ENCODE measurements around the gene TMEM242.
"Not testable (repeated sequence)": the region's sequence is repeated elsewhere in the genome, so short reads cannot be mapped to it uniquely, and the experiment has no call there.

The TMEM242 gene

DNA sequence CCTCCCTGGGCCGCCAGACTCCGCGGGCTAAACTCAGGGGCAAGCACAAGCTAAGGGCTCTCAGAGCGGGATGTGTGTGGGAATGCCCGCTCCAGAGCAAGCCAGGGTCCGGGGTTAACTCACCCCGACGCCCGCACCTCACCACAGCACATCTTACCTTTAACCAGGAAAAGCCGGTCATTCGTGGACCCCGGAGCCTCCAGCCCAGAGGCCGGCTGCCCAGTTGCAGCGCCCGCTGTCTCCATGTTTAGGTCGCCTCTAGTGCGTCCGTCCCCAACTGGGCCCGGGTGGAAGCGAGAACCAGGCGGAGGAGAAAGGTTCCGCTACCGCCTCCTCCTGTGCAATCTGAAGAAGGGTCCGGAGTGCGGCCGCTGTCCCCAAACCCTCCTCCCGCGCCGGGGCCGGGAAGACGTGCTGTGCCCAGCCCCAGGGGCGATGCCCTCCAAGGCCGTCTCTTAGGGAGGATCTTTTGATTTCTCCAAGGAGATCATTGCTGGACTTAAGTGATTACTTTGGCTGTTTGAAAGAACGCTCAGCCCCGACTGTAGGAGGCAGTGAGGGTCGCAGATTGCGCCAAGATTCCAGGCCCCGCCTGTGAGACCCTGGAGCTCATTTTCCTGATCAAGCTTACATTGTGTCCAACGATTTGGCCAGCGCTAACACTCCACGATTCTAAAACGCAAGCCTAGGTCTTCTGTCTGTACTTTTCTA, at the start of gene TMEM242:
TSS of gene TMEM242 (minus strand) at position 265 of the 711 bp plus-strand sequence. CDS start at position 245, 20 bp downstream.
- DNase-seq (ENCODE audit: low read depth) = peak; percentile 84

DNA sequence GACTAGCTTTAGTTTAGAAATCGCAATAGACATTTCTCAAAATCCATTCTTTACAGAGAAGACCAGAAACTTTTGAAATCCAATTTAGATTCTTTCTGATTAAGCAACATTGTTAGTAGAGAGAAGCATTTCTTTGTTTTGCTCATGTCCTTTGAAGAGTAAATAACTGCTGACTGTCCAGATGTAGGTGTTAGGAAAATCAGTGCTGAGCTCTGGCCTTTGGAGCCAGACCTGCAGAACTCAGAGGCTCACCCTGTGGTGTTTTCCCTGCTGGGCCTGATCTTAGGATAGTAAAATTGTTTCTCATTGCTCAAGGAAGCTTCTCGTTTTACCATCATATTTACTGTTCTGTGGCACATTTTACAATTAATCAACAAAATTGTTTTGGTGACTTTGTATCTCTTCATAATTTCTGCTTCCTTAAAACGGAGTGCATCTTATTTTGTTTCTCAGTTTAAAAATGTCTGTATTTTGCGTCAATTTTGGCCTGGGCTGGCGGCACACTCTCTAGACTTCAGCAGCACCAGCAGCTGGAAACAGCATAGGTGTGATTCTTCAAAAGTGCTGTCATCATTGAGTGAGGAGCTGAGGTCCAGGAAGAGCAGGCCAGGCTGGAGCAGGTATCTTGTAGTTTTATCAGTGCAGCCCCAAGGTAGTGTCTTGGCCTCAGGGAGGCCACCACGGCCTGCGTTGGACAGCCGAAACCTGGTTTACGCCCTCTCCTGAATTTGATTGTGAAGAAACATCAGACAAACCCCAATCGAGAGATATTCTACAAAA, 49.4 kb upstream of the TMEM242 start:
- no peak for DNase-seq (ENCODE audit: low read depth)

DNA sequence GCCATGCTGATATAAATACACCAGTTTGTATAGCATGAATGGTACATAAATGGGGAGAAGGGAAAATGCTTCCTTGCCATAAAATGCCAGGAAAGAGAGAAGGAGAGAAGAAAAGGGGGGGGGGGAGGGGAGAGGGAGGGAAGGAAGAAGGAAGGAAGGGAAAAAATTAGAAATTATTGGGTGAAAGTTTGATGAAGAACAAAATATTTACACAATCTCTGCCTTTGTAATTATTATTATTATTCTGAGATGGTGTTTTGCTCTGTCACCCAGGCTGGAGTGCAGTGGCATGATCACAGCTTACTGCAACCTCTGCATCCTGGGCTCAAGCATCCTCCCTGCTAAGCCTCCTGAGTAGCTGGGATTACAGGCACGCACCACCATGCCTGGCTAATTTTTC, 47.4 kb upstream of the TMEM242 start:
- no peak for DNase-seq (ENCODE audit: low read depth)

DNA sequence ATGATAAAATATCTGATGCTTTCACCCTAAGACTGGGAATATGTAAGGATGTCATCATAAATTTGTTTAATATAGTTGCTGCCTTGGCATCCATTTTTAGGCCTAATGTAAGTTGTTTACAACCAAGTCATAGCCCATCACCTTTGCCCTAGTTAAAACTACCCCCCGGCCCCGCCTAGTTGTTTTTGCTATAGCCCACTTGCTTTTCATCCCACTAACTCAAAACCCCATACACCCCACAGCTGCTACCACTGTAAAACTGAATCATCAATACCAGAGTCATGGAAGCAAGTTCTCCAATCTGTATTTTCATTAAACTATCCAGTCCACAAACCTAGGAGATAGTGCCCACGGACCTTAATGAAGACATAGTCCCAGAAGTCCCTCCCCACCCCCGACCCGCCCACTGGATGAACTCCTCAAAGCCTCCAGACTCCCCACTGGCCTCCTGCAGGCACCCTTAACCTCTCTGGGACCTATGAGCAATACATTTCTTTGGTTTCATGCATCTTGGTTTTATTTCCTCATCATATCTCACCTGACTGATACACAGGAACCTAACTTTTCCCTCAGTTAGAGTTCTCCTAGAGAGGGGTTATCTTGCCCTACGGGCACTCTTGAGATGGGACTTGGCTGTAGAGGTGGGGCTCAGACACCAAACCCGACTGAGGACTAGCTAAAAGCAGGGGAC, 45.2 kb upstream of the TMEM242 start:
- DNase-seq (ENCODE audit: low read depth) = no peak

DNA sequence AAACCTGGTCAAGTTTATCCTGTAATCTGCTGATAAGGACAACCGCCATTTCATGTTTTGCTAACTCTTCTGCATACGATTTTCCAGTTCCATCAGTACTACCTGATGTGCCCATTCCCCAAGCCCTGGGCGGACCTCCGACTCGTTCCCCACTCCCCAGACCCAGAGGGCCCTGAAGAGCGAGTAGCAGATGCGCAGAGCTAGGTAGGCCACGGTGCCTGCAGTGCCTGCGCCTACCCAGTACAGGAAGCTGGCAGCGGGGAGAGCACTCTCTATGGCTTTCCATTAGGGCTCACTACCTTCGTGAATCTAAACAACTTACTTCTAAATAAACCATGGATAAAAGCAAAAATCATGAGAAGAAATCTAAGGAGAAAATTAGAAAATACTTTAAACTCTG, 43.3 kb upstream of the TMEM242 start:
- DNase-seq (ENCODE audit: low read depth) = no peak

DNA sequence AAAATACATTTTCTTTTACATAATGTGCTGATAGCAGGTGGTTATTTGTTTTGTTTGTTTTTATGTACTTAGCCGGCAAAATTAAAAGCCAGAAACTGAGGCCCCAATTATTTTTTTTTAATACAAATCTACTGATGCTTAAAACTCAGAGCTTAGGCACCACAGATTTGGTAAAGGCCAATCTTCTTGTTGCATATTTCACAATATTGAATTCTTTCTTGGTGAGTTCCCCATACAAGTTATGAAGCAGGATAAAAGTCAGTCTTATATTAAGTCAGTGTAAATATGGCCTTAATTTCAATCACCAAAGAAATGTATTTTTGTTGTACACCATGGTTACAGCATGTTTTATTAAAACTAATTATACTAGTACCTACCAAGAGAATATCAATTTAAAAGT, 41.4 kb upstream of the TMEM242 start:
- DNase-seq (ENCODE audit: low read depth) = no peak

DNA sequence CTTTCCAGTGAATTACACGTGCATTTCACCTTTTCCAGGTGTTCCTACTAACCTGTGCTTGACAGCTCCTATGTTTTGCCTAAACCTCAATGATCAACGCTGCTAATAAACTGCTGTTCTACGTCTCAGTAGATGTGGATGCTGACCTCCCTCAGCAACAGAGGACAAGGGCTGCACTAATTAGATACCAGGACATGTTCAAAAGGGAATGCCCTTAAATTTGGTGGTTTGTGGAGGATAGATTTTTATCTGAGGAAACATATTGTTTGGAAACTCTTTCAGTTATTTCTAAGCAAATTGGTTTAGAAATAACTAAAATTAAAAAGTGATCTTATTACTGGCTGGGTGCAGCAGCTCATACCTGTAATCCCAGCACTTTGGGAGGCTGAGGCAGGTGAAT, 38.6 kb upstream of the TMEM242 start:
- no peak for DNase-seq (ENCODE audit: low read depth)

DNA sequence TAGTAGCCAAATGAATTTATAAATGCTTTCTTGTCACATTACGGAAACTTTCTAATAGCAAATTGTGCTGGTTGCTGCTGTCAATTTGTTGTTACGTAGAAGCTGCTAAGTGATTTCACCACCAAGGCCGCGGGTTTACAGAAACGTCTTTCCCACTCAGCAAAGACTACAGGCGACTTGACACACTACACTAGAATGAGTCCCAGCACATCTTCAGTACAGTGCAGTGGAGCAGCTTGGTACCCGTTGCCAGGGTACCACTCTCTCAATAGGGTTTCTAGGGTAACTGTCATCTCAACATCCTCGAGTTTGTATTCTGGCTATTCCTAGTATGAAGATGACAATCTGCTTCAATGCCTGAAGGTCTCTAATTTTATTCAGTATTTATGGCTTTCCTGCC, 35.0 kb upstream of the TMEM242 start:
- DNase-seq (ENCODE audit: low read depth) = no peak

DNA sequence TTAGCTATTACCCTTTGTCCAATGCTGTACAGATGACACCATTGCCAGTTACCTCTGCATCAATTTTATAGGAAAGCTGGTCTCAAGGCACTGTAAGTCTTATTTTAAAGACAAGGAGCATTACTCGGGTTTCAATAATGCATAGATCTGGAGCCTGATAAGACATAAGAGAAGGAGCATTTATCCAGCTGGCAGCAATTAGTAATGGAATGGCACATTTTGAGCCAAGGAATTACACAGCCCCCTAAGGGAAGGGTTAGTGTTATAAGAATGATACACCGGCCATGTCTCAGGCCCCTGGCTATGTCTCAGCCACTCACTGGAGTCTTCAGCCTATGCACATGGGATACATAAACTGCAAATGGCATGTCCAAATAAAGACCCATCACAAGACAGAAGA, 23.1 kb upstream of the TMEM242 start:
- no peak for DNase-seq (ENCODE audit: low read depth)

DNA sequence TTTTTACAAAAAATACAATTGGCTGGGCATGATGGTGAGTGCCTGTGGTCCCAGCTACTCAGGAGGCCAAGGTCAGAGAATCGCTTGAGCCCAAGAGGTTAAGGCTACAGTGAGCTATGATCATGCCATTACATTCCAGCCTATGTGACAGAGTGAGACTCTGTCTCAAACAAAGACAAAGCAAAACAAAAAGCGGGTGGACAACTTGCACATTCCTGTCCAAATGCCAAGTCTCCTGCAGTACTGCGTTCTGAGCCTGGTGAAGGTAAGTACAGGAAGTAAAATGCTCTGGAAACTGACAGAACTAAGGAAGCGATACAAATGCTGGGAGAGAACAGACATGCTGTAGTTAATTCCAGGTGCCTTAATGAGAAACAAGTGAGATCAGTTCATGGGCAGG, 20.4 kb upstream of the TMEM242 start:
- no peak for DNase-seq (ENCODE audit: low read depth)

DNA sequence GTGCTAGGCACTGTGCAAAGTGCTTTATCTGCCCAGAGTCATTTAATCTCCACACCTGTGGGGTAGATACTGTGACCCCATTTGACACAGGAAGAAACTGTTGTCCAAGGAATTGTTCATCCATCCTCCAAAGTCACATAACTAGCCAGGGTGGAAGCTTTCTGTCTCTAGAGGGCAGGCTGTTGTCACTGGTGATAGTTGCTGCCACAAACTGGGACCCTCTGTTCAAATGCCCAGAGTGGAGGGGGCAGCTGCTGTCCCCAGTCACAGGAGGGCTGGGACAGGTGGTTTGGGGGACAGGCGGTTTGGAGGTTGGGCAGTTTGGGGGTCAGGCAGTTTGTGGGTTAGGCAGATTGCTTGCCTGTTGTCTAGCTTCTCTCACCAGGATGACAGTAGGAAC, 16.1 kb upstream of the TMEM242 start:
- DNase-seq (ENCODE audit: low read depth) = no peak

DNA sequence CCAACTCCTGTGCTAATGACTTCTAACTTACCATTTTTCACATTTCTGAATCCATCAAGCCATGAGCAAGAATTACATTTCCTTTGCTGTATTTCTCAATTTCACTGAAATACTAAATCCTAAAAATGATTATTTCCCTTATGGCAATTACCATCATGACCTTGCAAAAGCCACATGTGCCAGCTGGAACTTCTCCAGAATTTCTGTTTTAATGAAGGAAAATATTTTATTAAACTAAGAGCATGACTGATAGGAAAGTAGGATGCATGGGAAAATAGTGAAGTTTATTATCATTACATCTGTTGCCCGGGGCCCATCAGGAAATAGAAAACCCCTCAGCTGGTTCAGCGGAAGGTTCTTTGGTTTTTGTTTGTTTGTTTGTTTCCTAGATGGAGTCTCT, 14.4 kb upstream of the TMEM242 start:
- DNase-seq (ENCODE audit: low read depth) = no peak

DNA sequence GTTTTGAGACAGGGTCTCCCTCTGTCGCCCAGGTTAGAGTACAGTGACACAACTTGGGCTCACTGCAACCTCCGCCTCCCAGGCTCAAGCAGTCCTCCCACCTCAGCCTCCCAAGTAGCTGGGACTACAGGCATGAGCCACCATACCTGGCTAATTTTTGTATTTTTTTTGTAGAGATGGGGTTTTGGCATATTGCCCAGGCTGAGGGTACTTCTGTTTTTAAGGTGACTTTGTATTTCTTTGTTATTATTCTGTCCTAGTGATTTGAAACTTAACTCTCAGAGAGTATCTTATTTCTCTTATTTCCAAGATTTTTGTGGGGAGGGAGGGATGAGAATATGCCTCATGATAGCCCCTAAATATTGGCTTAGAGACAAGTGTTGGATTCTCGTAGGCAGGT, 14.0 kb upstream of the TMEM242 start:
- not testable (repeated sequence) for DNase-seq (ENCODE audit: low read depth)

DNA sequence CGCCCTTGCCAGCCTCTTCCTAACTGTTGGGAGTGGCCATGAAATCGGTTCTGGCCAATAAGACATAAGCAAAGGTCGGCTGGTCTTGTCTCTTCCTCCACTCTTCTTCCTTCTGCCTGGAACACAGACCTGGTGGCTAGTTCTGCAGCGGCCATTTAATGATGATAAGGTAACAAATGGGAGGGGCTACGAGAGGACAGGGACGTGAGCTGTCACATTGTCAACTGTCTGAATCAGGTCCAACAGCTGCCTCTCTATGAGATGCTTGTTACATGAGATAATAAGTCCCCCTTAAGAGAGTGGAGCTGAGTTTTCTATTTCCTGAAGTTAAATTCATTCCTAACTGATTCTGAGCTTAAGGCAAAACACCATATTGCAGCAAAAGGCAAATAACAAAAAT, 12.5 kb upstream of the TMEM242 start:
- DNase-seq (ENCODE audit: low read depth) = no peak

DNA sequence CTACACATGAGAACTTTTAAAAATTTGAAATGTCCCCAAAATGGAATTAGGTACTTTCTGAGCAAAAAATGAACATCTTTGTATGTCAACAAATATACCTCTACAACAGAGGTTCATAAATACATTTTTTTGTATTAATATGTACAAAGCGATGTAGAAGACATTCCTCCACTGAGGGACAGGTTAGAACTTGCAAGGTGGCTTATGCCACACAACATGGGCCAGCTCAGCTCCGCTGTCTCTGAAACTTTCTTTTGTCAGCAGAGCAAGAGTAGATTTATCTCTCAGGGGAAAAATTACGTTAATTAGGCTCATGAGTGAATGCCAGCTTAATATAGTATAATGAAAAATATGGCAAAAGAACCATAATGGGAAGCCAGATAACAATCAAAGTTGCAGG, 10.6 kb upstream of the TMEM242 start:
- no peak for DNase-seq (ENCODE audit: low read depth)

DNA sequence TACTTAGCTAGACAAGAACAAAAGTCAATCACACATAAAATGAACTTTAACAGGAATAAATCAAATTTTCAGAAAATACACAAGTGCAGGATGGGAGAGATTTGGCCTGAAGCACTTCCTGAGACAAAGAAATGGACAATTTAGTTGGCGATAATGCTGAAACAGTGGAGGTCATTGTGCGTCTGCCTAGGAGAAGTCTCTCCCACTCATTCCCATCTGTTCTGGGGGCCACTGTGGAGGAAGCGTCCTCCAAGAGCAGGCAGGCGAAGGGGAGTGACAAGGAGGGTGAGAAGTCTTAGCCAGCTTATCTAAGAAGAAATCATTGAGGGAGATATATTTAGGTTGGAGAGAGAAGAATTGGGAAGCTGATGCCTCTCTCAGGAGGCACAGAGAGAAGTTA, 10.2 kb upstream of the TMEM242 start:
- no peak for DNase-seq (ENCODE audit: low read depth)

DNA sequence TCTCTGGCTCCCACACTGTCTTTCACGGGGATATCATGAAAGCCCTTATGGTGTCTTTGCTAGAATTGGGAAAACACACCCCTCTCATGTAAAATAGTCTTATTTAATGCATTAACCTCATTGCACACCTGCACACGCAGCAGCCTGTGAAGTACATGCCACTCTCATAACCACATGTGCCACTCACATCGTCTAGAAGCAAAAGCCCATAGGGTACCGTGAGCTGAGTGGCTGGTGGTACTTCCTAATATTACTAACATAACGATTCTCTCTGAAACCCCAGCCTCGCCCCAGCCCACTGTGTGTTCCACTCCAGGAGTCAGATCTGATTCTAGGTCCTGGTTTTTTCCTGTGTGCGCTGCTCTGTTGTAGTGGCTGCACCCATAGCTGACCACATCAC, 9.5 kb upstream of the TMEM242 start:
- DNase-seq (ENCODE audit: low read depth) = no peak

DNA sequence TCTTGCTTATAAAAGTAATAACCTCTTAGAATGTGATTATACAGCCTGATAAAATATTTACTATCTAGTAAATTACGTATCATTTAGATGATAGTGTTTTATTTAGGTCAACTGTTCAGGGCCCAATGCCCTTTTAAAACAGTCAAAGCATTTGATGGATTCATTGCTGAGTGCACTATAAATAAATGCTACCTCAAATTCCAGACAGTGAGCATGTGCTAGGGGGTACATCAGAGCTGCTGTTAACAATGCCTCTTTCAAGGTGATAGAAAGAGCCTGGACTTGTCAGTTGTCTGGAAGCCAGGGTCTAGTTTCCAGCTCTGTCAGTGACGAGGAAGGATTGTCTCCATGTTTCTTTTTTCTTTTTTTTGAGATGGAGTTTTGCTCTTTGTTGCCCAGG, 7.5 kb upstream of the TMEM242 start:
- no peak for DNase-seq (ENCODE audit: low read depth)

DNA sequence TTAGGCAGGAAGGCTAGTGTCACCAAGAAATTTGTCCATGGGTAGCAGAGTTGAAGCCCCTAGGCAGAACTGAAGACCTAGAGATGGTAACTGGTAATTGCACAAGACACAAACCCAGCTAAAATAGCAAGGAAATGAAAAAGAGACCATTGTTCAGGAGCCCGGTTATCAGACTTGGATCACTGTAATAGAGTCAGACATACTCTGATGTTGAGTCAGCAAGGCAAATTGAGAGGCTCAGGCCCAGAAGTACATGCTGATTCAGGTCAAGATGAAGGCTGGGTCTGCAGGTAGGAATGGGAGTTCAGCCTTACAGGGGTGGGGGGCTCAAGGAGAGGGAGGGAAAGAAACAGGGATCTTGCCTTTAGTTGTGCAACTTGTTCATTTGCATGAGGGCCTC, 6.5 kb upstream of the TMEM242 start:
- no peak for DNase-seq (ENCODE audit: low read depth)

DNA sequence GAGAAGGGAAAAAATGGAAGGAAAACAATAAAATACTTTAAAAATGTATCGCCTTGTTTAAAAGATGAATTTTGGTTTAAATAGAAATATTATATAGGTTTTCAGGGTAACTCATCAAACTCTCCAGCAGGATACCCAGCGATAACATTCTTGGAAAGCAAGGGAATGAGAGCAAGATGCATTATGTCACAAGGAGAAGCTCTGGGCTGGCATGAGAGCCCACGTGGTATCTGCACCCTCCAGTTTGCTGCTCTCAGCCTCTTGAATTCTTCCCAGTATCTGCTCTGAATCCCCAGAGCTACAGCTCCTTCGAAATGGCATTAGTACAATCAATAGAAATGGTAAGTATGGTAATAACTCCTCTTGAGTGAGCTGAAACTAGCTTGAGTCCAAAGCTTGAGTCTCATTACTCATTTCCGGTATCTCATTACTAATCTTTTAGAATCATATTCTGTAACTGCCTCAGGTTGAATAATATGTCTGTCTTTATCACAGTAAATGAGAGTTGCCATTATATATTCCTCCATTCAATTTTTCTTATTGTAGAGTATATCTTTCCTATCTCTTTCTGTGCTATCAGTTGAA, 4.9 kb upstream of the TMEM242 start:
- peak; percentile 44 for DNase-seq (ENCODE audit: low read depth)

DNA sequence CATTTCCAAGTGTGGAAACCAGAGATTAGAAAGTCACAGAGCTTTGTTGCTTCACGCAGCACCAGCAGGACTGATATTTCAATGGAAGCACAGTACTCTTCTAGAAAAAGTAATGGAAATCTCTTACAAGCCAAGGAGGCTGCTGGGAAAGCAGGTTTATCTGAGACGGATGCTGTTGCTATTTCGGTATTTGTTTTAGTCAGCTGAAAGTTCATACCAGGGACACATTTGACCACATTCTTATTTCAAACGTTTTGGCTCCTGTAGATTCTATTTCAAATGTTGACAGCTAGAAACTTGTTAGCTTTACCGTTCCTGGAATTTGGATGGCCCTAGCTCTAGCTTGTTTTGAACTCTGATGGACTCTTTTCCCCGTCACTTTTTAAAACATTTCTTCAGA, 3.7 kb upstream of the TMEM242 start:
- no peak for DNase-seq (ENCODE audit: low read depth)

DNA sequence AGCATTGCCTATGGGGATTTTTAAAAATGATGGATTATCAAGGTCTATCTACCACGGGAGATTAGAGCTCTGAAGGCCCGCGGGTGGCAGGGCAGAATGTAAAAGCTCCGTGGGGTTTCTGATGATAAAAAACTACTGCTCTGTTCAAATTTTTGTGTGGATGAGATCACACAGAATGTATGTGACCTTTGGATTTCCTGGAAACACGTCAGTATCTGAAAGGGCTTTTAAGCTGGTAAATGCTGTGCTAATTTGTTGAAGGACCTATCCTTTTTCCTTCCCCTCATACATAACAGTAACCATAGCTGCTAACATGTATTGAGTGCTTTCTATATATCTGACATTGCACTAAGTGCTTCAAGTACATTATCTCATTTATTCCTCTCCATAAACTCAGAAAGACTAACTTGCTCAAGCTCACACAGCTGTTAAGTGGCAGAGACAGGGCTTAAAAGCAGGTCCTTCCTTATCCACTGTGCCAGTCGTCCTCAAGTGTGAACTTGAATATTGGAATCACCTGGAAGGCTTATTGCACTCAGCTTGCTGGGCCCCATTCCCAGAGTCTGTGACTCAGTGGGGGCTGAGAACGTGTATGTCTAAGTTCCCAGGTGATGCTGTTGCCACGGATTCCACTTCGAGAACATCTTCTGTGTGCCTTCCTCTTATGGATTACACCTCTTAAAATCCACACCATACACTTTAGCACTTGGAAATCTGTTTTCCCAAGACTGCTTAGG, 1.9 kb upstream of the TMEM242 start:
- DNase-seq (ENCODE audit: low read depth) = peak; percentile 38

All from HS-5 (cell line).